GM23338 (cell line): Measurements from ENCODE around the gene SUV39H1. TPM values are rescaled to one million over a fixed set of nuclear protein-coding genes. Genes with fewer than 3 reads are reported as not detected.

Experiments used
- ATAC-seq: fragments of 200-7000 bp; cut with Tn5 transposase; 3 replicates; pipeline ENCODE4 v1.9.1; 2020
- DNase-seq: peaks from one replicate; pipeline ENCODE4 v3.0.0-alpha.2; 2015; ENCODE audit warnings: low spot score
- H2AFZ ChIP-seq: fragments of 200-600 bp; sonication (generic); 2 replicates; pipeline ENCODE4 v1.8.0; 2016; ENCODE audit warnings: antibody characterized with exemption, mild to moderate bottlenecking, moderate library complexity
- H3F3A ChIP-seq: fragments of 200-600 bp; sonication (generic); replicated peaks from 2 replicates; pipeline ENCODE4 v1.8.0; 2017; ENCODE audit warnings: antibody characterized with exemption, mixed run types, low read depth
- H3K27ac ChIP-seq: fragments of 200-600 bp; sonication (generic); 2 replicates; pipeline ENCODE4 v1.6.1; 2016; ENCODE audit warnings: low read depth
- H3K27me3 ChIP-seq: fragments of 200-600 bp; sonication (generic); 2 replicates; pipeline ENCODE4 v1.8.0; 2016; ENCODE audit warnings: mild to moderate bottlenecking, mixed run types, moderate library complexity; ENCODE audit not compliant: insufficient read depth
- H3K36me3 ChIP-seq: fragments of 200-600 bp; sonication (generic); 2 replicates; pipeline ENCODE4 v1.8.0; 2016; ENCODE audit warnings: mild to moderate bottlenecking; ENCODE audit not compliant: insufficient read depth
- H3K4me1 ChIP-seq: fragments of 200-600 bp; sonication (generic); 2 replicates; pipeline ENCODE4 v1.8.0; 2016; ENCODE audit warnings: mild to moderate bottlenecking, moderate library complexity; ENCODE audit not compliant: insufficient read depth
- H3K4me2 ChIP-seq: fragments of 200-600 bp; sonication (generic); 2 replicates; pipeline ENCODE4 v1.7.1; 2017; ENCODE audit warnings: mixed run types
- H3K4me3 ChIP-seq: fragments of 200-600 bp; sonication (generic); 2 replicates; pipeline ENCODE4 v1.6.1; 2016; ENCODE audit warnings: mixed run types
- H3K79me2 ChIP-seq: fragments of 200-600 bp; sonication (generic); replicated peaks from 2 replicates; pipeline ENCODE4 v1.8.0; 2017; ENCODE audit warnings: mild to moderate bottlenecking; ENCODE audit not compliant: insufficient read depth
- H3K9me2 ChIP-seq: fragments of 200-600 bp; sonication (generic); 2 replicates; pipeline ENCODE4 v1.8.0; 2017; ENCODE audit not compliant: insufficient read depth
- H4K20me1 ChIP-seq: fragments of 200-600 bp; sonication (generic); replicated peaks from 2 replicates; pipeline ENCODE4 v1.8.0; 2017; ENCODE audit warnings: mild to moderate bottlenecking; ENCODE audit not compliant: insufficient read depth
- H3K27ac Mint-ChIP-seq: 2 replicates; pipeline ENCODE4 v1.8.0; 2020; ENCODE audit warnings: inconsistent platforms, mild to moderate bottlenecking, moderate library complexity, mixed read lengths
- H3K27me3 Mint-ChIP-seq: 3 replicates; pipeline ENCODE4 v1.8.0; 2022; ENCODE audit warnings: low read depth, mild to moderate bottlenecking, moderate library complexity, mixed read lengths, inconsistent platforms; ENCODE audit not compliant: insufficient read depth, poor library complexity
- H3K36me3 Mint-ChIP-seq: 3 replicates; pipeline ENCODE4 v1.8.0; 2021; ENCODE audit warnings: low read depth, mild to moderate bottlenecking, inconsistent platforms, moderate library complexity, mixed read lengths
- H3K4me1 Mint-ChIP-seq: 3 replicates; pipeline ENCODE4 v1.8.0; 2020; ENCODE audit warnings: mild to moderate bottlenecking, inconsistent platforms, mixed read lengths
- H3K4me3 Mint-ChIP-seq: 3 replicates; pipeline ENCODE4 v1.8.0; 2021; ENCODE audit warnings: moderate library complexity, mild to moderate bottlenecking, inconsistent platforms, mixed read lengths
- H3K9me3 Mint-ChIP-seq: 3 replicates; pipeline ENCODE4 v1.8.0; 2020; ENCODE audit warnings: moderate library complexity, mild to moderate bottlenecking, inconsistent platforms, mixed read lengths
- CREB1 ChIP-seq: fragments of 250-450 bp; sonication (Bioruptor Pico); IDR thresholded peaks from 2 replicates; pipeline ENCODE4 v1.5.0; 2020; ENCODE audit warnings: low read depth, mild to moderate bottlenecking, moderate library complexity
- EZH2phosphoT487 ChIP-seq: fragments of 200-600 bp; sonication (generic); IDR thresholded peaks from one replicate; pipeline ENCODE4 v1.8.1; 2018; ENCODE audit warnings: antibody characterized with exemption; ENCODE audit not compliant: unreplicated experiment
- NANOG ChIP-seq: IDR thresholded peaks from 2 replicates; pipeline ENCODE4 v1.6.1; 2016; ENCODE audit warnings: antibody characterized with exemption, borderline replicate concordance
- POLR2AphosphoS5 ChIP-seq: IDR thresholded peaks from 2 replicates; pipeline ENCODE4 v1.6.1; 2016; ENCODE audit warnings: antibody characterized with exemption, low read depth
- STAT1 ChIP-seq: IDR thresholded peaks from one replicate; pipeline ENCODE4 v1.6.1; 2016; ENCODE audit warnings: antibody characterized with exemption; ENCODE audit not compliant: unreplicated experiment
- ZNF331 ChIP-seq: fragments of 250-450 bp; sonication (Bioruptor Pico); IDR thresholded peaks from 2 replicates; pipeline ENCODE4 v1.5.0; 2020; ENCODE audit warnings: low read depth, mild to moderate bottlenecking, moderate library complexity
- ZNF462 ChIP-seq: fragments of 250-450 bp; sonication (Bioruptor Pico); IDR thresholded peaks from 2 replicates; pipeline ENCODE4 v1.5.0; 2020; ENCODE audit warnings: mild to moderate bottlenecking, moderate library complexity
- polyA plus RNA-seq: library from polyadenylated mRNA; unstranded; fragments of >200 nt; fragmentation: Nextera tagmentation; extraction: Ambion mirVana; gene quantifications from 2 replicates; pipeline ENCODE4 v1.2.1, GENCODE V29; 2016
- total RNA-seq: library from RNA; depleted of rRNA; stranded (reverse); fragments of >200 nt; shearing (Covaris generic); gene quantifications from 2 replicates; pipeline ENCODE4 v1.2.3, GENCODE V29; 2014
- TF ChIP-seq, protein P1 (sequence below), 2 experiments: fragments of 200-600 bp in 1 of 2; sonication (generic) in 1 of 2; conservative IDR thresholded peaks; 2 replicates each; pipeline versions ENCODE4 v1.5.1 to v1.6.1; 2016 to 2017; ENCODE audit warnings: antibody characterized with exemption in 2 of 2, low read depth in 2 of 2, mild to moderate bottlenecking in 2 of 2, moderate library complexity in 1 of 2

The SUV39H1 gene
- total and polyA plus RNA-seq, 2 experiments from 2014 or later, result 9.5 to 15.2 TPM

DNA sequence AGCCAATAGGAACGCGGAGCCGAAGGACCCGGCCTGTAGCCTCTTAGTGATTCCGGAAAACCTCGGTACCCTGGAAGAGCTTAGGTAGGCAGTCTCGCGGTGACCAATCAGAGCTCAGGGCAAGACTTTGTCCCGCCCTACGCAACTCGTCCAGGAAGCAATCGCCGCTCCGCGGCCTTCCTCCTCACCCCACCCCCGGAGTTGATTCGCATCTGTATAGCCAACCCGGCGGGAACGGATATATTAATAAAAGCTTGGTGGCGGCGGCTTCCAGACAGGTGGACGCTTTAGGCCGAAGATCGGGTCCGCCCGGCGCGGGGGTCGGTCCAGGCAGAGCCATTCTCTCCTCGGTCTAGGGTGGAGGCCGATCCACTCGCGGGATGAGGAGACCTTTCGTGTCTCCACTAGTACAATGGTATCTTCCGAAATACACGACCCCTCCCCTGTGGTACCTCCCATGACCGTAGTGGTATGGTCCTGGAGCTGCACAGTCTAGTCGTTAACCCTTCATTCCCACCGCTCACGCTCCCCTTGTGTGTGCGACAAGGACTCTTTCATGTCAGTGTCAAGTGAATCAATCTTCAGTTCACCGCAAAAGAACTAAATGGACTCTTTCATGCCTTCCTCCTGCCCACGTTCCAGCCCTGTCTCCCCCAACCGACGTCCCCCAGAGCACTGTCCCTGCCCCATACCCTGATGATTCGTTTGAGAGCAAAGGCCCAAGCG is 40.8 kb downstream of the SUV39H1 start:
- no peaks in the 10 kb centered on the region for H3K27me3 ChIP-seq
- H3K27ac Mint-ChIP-seq, result peak overlapping the region; percentile 97
- 0 out of 2 replicates have a peak overlapping the region, but pooled peaks have one; percentile 47 for H2AFZ ChIP-seq
- peak overlapping the region; percentile 92 for H3K4me3 Mint-ChIP-seq
- H3K36me3 ChIP-seq, result no peaks in the 10 kb centered on the region
- H3K4me1 Mint-ChIP-seq, result peaks cover 9% of the 10 kb centered on the region; the same call in 2 of the 3 replicates
- H3K4me2 ChIP-seq, result peak overlapping the region; percentile 81
- H3K9me2 ChIP-seq, result no peaks in the 10 kb centered on the region
- DNase-seq (peak; percentile 94), ATAC-seq (peak; percentile 99)
- peaks cover 5% of the 10 kb centered on the region; the same call in 1 of the 2 replicates for H3K4me1 ChIP-seq
- TF ChIP-seq CREB1 (CRISPR knock-in tag) (no peak), POLR2AphosphoS5 (peak; percentile 60)
- no peaks in the 10 kb centered on the region for H3K79me2 ChIP-seq
- no peaks in the 10 kb centered on the region for H3F3A ChIP-seq
- no peaks in the 10 kb centered on the region for H3K36me3 Mint-ChIP-seq
- H4K20me1 ChIP-seq, result no peaks in the 10 kb centered on the region
- H3K9me3 Mint-ChIP-seq, result no peaks in the 10 kb centered on the region; the same call in 2 of the 3 replicates
- H3K4me3 ChIP-seq, result peak overlapping the region; percentile 50
- peak overlapping the region; percentile 63; the same call in 1 of the 2 replicates for H3K27ac ChIP-seq
- H3K27me3 Mint-ChIP-seq, result no peaks in the 10 kb centered on the region

- Histone ChIP-seq H3K4me3 (peak overlapping the region; percentile 50), H3F3A (no peaks in the 10 kb centered on the region), H3K9me2 (no peaks in the 10 kb centered on the region), H4K20me1 (no peaks in the 10 kb centered on the region), H3K27ac (peak overlapping the region; percentile 63; the same call in 1 of the 2 replicates), H3K4me1 (peaks cover 5% of the 10 kb centered on the region; the same call in 1 of the 2 replicates), H2AFZ (peak overlapping the region; percentile 47; the same call in 1 of the 2 replicates), H3K27me3 (no peaks in the 10 kb centered on the region), H3K4me2 (peak overlapping the region; percentile 81), H3K79me2 (no peaks in the 10 kb centered on the region), H3K36me3 (no peaks in the 10 kb centered on the region)
- TF ChIP-seq STAT1 (no peak), CREB1 (CRISPR knock-in tag) (no peak), EZH2phosphoT487 (no peak), ZNF331 (CRISPR knock-in tag) (no peak), ZNF462 (CRISPR knock-in tag) (no peak), NANOG (no peak), POLR2AphosphoS5 (no peak)
- TF ChIP-seq, protein P1, sequence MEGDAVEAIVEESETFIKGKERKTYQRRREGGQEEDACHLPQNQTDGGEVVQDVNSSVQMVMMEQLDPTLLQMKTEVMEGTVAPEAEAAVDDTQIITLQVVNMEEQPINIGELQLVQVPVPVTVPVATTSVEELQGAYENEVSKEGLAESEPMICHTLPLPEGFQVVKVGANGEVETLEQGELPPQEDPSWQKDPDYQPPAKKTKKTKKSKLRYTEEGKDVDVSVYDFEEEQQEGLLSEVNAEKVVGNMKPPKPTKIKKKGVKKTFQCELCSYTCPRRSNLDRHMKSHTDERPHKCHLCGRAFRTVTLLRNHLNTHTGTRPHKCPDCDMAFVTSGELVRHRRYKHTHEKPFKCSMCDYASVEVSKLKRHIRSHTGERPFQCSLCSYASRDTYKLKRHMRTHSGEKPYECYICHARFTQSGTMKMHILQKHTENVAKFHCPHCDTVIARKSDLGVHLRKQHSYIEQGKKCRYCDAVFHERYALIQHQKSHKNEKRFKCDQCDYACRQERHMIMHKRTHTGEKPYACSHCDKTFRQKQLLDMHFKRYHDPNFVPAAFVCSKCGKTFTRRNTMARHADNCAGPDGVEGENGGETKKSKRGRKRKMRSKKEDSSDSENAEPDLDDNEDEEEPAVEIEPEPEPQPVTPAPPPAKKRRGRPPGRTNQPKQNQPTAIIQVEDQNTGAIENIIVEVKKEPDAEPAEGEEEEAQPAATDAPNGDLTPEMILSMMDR (conservative IDR thresholded peaks at IDR 0.05; ENCODE audit: low read depth in 2 of 2), result no peak
- Mint-ChIP-seq H3K27ac (peak overlapping the region; percentile 97), H3K9me3 (no peaks in the 10 kb centered on the region; the same call in 2 of the 3 replicates), H3K4me1 (peaks cover 9% of the 10 kb centered on the region; the same call in 2 of the 3 replicates), H3K36me3 (no peaks in the 10 kb centered on the region), H3K4me3 (peak overlapping the region; percentile 92), H3K27me3 (no peaks in the 10 kb centered on the region)
- ATAC-seq (no peak), DNase-seq (no peak)
Measured at GRCh38 chrX:48737940-48738339, 41.4 kb downstream of the SUV39H1 start.
